ENCODE measurements around the gene PSMA4.
A peak's percentile ranks its signal among the peaks of the same experiment; 100 is the strongest.
"Not testable (repeated sequence)": the region's sequence is repeated elsewhere in the genome, so short reads cannot be mapped to it uniquely, and the experiment has no call there.

PSMA4 gene

DNA sequence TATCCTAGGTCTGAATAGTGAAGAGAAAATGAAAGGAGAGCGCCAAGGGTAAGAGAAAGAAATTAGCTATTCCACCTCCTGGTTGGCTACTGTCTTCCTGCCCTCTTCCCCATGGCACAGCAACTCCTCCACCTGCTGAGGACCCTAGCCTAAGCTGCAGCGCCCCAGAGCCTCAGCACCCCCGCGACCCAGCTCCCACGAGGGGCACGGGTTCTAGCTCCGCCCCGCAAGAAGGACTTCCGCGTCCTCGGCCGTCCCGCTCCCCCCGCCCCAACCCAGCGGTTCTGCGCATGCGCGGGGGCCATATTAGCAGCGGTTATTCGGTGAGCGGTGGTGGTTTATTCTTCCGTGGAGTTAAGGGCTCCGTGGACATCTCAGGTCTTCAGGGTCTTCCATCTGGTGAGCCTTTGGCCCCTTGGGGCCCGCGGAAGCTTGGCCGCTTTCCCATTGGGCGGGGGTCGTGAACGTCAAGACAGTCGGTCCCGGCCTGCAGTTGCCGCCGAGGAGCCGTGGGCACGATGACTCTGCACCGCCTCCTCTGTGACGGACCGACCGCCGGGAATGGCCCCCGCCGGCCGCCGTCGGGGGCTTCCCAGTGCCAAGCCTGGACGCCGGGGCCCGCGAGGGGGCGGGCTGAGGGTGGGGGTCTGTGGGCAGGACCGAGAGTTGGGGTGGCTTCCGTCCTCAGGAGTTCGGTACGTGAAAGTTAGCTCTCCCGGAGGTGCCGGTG is at the start of gene PSMA4:
Gene PSMA4, plus strand, starts transcription at position 304 of the 730 bp plus-strand sequence. CDS start 1,484 bp downstream, outside the sequence.
- DNase-seq (ENCODE audit: low spot score), result peak; percentile 91

DNA sequence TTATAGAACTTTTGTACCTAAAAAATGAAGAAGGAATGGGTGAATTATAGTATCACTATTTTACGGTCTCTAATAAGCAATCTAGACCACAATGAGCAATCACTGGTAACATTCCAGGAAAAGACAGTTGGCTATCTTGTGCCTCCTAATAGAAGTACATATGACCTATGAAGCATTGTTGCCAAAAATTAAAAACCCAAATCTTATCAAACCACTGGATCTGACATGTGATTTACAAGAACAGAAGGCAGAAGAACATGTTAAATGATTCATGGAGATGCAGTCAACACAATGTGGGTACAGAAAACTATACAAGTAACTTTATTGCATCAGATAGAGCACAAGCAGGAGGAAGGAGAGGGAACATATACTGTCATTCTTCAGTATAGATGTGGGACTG is 47.4 kb upstream of the PSMA4 start:
- DNase-seq (ENCODE audit: low spot score), result no peak

GRCh38 chr15:78501857-78502256 is 38.4 kb upstream of the PSMA4 start:
- DNase-seq (ENCODE audit: low spot score), result no peak

GRCh38 chr15:78502641-78503040 is 37.6 kb upstream of the PSMA4 start:
- DNase-seq (ENCODE audit: low spot score), result no peak

- peak; percentile 77 for DNase-seq (ENCODE audit: low spot score)
These were observed 33.0 kb upstream of the PSMA4 start, which contains the start of gene HYKK for GRCh38 chr15:78506971-78507830. Gene HYKK (plus strand): TSS chr15:78507577. CDS start chr15:78513089, 5,512 bp downstream.

- no peak for DNase-seq (ENCODE audit: low spot score)
These were observed 32.4 kb upstream of the PSMA4 start for GRCh38 chr15:78507831-78508160.

- no peak for DNase-seq (ENCODE audit: low spot score)
These were observed 32.0 kb upstream of the PSMA4 start for GRCh38 chr15:78508272-78508671.

DNA sequence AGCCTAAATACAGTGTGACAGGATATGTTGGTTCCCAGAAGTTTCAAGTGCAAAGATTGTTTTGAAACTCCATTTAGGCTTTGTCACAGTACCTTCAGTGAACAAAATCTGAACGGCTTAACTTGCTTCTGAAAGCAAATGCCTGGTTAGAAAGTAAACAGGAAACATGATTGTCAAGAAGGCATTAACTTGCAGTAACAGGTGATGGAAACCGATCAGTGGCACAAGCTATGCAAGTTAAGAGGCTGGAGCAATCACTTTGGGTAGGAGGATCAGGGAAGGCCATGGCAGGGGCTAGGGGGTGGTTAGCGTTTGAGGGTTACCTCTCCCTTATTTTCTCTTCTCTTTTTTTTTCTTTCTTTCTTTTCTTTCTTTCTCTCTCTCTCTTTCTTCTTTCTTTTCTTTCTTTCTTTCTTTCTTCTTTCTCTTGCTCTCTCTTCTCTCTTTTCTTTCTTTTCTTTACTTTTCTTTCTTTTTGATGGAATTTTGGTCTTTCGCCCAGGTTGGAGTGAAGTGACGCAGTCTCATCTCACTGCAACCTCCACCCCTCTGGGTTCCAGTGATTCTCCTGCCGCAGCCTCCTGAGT is 30.4 kb upstream of the PSMA4 start:
- DNase-seq (ENCODE audit: low spot score), result no peak

- not testable (repeated sequence) for DNase-seq (ENCODE audit: low spot score)
These were observed 20.2 kb upstream of the PSMA4 start for GRCh38 chr15:78520035-78520434.

- DNase-seq (ENCODE audit: low spot score), result no peak
These were observed 16.0 kb upstream of the PSMA4 start for GRCh38 chr15:78524230-78524629.

DNA sequence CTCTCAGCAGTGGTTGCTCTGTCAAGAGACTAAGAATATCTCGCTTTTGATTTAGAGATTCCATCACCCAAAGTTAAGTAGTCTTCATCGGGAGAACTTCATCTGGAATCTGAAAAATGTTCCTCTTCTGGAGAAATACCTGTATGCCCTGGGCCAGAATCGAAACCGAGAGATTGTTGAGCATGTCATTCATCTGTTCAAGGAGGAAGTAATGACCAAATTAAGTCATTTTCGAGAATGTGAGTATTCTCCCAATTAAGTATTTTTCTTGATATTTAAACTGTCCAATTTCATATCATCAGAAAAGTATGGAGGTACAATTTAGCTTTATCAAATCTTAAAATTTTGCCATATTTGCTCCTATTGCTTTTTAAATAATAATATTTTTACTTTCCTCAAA is 12.9 kb upstream of the PSMA4 start:
- DNase-seq (ENCODE audit: low spot score), result no peak

GRCh38 chr15:78533331-78533730 is 6.9 kb upstream of the PSMA4 start:
- no peak for DNase-seq (ENCODE audit: low spot score)

DNA sequence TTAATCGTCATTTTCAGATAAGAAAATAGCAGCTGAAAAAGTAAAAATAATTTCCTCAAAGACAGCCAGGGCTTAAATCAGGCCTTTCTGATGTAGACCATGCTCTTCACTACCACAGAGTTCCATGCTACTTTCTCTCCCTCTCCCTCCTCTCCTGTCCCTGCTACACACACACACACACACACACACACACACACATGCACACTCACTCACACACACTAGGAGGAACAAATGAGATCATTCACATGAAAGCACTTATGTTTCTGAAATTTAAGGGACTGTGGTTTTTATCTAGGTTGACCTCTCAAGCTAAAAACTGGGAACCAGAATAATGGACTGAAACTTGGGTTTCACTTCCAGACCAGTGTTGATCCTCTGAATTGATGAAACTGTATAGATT is 4.1 kb upstream of the PSMA4 start:
- no peak for DNase-seq (ENCODE audit: low spot score)

DNA sequence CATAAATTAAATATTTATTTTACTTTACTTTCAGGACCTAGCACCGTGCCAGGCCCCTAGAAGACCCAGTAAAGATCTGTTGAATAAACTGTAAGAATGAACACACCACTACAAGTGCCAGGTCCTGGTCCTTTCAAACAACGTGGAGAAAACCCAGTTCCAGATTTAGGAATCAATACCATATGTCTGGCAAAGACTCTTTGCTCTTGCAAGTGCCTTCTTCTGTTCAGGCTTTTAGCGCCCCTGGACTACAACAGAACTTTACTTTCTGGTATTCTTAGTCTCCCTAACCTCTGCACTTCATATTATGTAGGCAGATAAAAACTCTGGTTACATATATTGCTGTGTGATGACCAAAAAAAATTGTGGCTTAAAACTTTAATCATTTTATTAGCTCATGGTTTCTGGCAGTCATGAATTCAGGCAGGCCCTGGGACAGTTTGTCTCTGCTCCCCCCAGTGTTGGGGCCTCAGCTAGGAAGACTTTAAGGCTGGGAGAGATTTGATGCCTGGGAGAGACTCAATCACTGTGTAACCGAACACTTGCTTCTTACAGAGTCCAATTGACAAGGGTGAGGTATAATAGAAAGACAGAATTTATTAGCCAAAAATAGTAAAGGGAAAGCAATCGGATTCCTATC is 2.9 kb upstream of the PSMA4 start:
- DNase-seq (ENCODE audit: low spot score), result no peak

DNA sequence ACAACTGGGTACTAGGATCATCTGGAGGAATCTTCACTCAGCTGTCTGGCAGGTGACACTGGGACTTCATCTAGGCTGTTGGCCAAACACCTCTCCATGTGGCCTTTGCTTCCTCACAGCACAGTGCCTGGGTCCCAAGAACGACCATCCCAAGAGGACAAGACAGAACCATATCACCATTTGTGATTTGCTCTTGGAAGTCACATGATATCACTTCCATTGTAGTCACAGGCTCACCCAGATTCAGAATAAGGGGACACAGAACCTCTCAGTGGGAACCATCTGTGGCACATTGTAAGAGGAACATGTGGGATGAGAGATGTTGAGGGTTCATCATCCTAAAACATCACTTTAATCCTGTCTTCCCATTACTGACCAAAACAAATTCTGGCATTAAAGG is 1.9 kb upstream of the PSMA4 start:
- no peak for DNase-seq (ENCODE audit: low spot score)

DNA sequence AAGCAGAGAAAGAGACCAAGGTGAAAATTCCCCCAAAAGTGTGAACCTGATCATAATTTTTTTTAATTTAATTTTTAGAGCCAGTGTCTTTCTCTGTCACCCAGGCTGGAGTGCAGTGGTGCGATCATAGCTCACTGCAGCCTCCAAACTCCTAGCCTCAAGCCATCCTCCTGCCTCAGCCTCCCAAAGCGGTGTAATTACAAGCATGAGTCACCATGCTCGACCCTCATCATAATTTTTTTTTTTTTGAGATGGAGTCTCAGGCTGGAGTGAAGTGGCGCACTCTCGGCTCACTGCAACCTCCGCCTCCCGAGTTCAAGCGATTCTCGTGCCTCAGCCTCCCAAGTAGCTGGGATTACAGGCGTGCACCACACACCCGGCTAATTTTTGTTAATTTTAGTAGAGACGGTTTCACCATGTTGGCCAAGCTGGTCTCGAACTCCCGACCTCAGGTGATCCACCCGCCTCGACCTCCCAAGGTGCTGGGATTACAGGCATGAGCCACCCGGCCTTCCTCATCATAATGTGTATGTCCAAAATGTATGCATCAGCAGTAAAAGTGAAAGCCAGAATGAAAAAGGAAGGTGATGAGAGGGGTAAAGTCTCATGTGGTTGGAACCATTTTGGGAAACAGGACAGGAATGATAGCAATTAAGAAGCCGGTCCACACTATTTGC is 642 bp upstream of the PSMA4 start:
- not testable (repeated sequence) for DNase-seq (ENCODE audit: low spot score)

DNA sequence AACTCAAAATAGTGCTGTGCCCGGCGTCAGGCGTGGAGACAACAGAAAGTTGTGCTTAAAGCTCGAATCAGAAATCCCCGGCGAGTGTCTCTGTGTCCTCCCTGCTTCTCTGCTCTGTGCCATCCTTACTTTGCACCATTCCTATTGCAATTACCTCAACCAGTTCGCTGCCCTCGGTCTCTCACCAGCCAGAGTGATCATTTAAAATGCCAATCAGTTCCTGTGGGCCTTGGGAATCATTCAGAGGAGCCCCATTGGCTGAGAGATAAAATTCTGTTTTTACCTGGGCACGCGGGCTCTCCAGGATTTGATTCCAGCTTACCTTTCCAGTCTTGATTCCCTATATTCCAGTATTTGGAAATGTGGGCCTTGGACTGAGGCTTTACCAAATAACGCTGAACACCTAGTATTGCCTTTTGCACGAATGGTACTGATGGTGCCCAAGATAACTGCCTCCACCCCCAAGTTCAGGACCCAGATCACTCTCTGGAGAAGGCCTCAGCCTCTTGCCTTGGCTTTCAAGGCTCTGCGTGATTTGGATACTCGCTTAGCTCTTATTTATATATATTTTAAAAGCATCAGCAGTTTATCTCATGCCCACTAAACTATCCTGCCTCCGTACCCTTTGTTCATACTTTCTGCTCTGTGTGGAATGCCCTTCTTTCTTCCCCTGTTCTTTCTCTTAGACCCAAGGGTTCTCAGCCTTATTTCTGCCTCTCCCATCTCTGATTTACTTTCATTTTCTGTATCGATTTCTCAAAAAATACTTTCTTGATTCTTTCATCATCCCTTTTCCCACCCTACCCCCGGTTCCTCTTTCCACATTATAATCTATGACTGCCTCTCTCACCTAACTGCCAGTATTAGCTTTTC is 863 bp downstream of the PSMA4 start:
- DNase-seq (ENCODE audit: low spot score), result no peak

DNA sequence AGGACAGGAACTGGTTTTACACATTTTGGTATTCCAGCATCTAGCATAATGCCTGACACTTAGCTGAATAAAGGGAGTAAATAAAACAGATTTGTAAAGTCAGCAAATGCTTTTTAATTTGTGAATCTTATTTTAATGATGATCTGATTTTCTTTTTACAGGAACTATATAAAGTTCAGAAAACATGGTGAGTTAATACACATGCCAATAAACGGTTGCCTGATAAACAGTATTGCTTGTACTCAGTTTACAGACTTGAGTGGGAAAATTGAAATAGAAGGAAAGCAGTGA is 1.4 kb downstream of the PSMA4 start:
- DNase-seq (ENCODE audit: low spot score), result no peak

DNA sequence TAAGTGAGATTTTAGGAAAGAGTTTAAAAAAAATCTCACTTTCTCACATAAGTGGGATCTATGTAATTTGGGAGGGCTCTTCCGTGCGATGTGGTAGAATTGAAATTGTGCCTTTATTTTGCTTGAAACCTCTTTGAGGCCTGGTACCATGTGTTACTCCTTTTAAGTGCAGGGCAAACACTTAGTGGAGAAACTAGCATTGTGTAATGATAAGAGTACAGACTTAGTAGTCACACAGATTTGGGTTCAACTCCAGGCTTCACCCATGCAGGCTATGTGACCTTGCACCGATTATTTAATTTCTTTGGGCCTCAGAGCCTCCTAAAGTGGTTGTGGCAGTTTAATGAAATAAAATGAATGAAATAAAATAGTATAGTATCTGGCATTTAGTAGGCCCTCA is 2.4 kb downstream of the PSMA4 start:
- no peak for DNase-seq (ENCODE audit: low spot score)

DNA sequence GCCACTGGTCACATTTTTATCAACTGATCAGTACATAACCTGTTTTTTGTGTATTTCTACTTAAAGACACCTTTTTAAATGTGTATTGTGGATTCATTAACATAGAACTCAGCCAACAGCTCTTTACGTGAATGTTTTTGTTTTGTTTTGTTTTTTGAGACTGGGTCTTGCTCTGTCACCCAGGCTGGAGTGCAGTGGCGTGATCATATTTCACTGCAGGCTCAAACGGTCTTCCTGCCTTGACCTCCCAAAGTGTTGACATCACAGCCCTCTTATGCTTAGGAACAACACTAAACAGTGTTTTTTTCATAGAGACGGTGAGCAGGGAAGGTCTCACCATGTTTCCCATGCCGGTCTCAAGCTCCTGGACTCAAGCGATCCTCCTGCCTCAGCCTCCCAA is 9.9 kb downstream of the PSMA4 start:
- DNase-seq (ENCODE audit: low spot score), result no peak

- no peak for DNase-seq (ENCODE audit: low spot score)
These were observed 10.6 kb downstream of the PSMA4 start for GRCh38 chr15:78550815-78551214.

Measured in CD4-positive, alpha-beta T cell treated with Interleukin-6 at 100 ng/mL for 8 hours (primary cell).